Ureter (tissue), 1 donor: ENCODE results near the gene PALS1. TPM values are rescaled to one million over a fixed set of nuclear protein-coding genes. Genes with fewer than 3 reads are reported as not detected.
"Not testable (repeated sequence)": the region's sequence is repeated elsewhere in the genome, so short reads cannot be mapped to it uniquely, and the experiment has no call there.

Experiments
- DNase-seq: peaks from one replicate; pipeline ENCODE4 v3.0.0-alpha.2; 2020; ENCODE audit warnings: low spot score
- total RNA-seq: library from RNA; stranded (reverse); gene quantifications from one replicate; pipeline ENCODE4 v1.2.4, GENCODE V29; 2023
- donor health status: DM: yes; HTN: yes; CAD: no.

The PALS1 gene
- total RNA-seq, 1 donor from 2014 or later: 36.8 TPM

GRCh38 chr14:67257906-67258305, 16.7 kb downstream of the PALS1 start:
- DNase-seq: no peak

GRCh38 chr14:67260965-67261364, 19.7 kb downstream of the PALS1 start:
- DNase-seq: no peak

GRCh38 chr14:67263499-67264149, 22.4 kb downstream of the PALS1 start:
- DNase-seq: no peak

GRCh38 chr14:67265131-67265530, 23.9 kb downstream of the PALS1 start:
- DNase-seq: no peak

- no peak for DNase-seq
Observed at GRCh38 chr14:67267576-67268328, 26.5 kb downstream of the PALS1 start.

- DNase-seq: no peak
Observed at GRCh38 chr14:67268426-67269150, 27.4 kb downstream of the PALS1 start.

- DNase-seq: no peak
Observed at GRCh38 chr14:67269298-67270060, 28.2 kb downstream of the PALS1 start.

GRCh38 chr14:67270145-67270753, 29.0 kb downstream of the PALS1 start:
- no peak for DNase-seq

- no peak for DNase-seq
Observed at GRCh38 chr14:67270933-67271332, 29.7 kb downstream of the PALS1 start.

GRCh38 chr14:67273281-67273680, 32.0 kb downstream of the PALS1 start:
- not testable (repeated sequence) for DNase-seq

- no peak for DNase-seq
Observed at GRCh38 chr14:67276131-67276530, 34.9 kb downstream of the PALS1 start.

- DNase-seq: no peak
Observed at GRCh38 chr14:67280506-67280905, 39.3 kb downstream of the PALS1 start.

GRCh38 chr14:67285876-67286452, 44.7 kb downstream of the PALS1 start:
- DNase-seq: no peak

Other genes with a start within 250 kb of the PALS1 start
- gene GARIN2, start 52.0 kb upstream of the PALS1 start, total RNA-seq: 0.49 TPM
- 65.2 TPM for gene ATP6V1D, start 118.4 kb downstream of the PALS1 start, total RNA-seq
- 75.9 TPM for gene EIF2S1, start 118.9 kb downstream of the PALS1 start, total RNA-seq
- gene PLEK2, start 170.7 kb downstream of the PALS1 start, total RNA-seq: 21.7 TPM
- gene TMEM229B, start 247.3 kb downstream of the PALS1 start, total RNA-seq: 24.7 TPM